Left renal pelvis (tissue), 4 donors: ENCODE measurements around the gene CA10. TPM values are rescaled to one million over a fixed set of nuclear protein-coding genes. Genes with fewer than 3 reads are reported as not detected.

Experiments
- DNase-seq, 4 donors: peaks; one replicate each; pipeline ENCODE4 v3.0.0-alpha.2; 2013; ENCODE audit warnings: low read depth in 4 of 4, low spot score in 3 of 4
- polyA plus RNA-seq, 4 donors: library from polyadenylated mRNA; unstranded; fragments of 120-200 nt; gene quantifications; one replicate each; pipeline ENCODE4 v1.2.1, GENCODE V29; 2013; ENCODE audit not compliant: insufficient read length in 4 of 4

The CA10 gene
- polyA plus RNA-seq, 4 donors: 6.7 to 16.1 (median 10.7) TPM

DNA sequence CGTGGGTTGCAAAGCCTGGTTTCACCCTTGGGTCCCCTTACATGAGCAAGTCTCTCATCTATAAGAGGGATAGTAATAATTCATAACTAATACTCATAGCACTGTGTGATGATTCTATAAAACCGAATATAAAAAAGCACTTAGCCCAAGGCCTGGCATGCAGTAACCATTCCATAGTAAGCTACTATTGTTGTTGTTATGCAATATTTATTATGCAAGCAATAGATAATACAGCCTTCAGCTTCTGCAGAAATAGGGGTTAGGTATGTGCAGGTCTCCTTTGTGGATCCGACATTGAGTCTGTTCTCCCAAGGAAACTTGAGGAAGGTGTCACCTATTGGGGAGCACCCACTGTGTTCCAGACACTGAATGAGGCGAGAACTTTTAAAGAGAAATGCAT, 497.1 kb downstream of the CA10 start:
- DNase-seq: no peak

DNA sequence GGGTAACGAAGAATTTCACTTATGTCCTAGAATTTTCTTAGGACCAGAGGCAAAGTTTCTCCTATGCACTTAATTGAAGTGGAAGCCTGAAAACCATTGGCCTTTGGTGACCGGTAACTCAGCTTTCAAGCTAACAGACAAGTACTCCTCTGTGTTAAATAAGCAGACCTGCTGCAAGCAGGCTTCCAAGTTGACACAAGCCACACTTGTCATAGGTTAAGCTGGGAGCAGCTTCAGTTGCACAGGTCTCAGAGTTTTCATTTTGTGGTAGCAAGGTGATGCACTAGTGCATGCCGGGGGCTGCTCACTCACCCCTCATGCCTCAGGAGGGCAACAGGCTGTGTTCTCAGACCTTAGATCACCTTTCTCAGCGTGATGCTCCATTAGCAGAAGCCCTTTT, 498.2 kb downstream of the CA10 start:
- no peak for DNase-seq

DNA sequence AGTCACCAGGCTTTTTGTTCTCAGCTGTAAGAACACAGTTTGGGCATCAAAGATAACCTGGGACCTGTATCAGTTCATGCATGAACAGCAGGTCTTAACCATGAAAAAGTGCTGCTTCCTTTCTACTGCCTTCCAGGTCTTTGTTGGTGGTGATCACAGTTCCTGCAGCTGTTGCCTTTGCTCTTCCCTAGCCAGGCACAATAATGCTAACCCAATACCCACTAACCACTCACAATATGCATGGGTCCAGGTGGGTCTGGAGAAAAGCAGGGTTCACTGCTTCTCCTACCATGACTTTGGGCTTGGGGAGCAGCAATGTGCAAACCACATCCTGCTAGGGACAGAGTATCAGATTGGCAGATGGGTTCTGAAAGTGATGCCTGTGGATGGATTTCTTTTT, 501.3 kb downstream of the CA10 start:
- DNase-seq: no peak

DNA sequence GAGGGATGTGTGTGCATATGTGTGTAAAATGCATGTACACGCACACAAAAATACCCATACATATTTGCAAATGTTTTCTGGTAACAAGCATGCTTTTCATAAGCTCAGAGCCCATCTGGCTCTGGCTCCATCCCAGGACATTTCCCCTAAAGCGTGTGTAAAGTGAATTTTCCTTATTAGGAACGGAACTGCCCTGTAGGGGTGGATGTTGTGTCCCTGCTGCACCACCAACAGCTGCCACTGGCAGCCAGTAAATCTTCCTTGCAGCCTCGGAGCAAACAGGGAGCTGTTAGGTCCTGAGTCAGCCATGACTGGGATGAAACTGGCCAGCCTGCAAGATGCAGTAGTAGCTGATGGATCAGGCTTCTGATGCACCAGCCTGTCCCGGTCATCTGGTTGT, 504.6 kb downstream of the CA10 start:
- peak in 1 of 4 donors; percentile 6 for DNase-seq

DNA sequence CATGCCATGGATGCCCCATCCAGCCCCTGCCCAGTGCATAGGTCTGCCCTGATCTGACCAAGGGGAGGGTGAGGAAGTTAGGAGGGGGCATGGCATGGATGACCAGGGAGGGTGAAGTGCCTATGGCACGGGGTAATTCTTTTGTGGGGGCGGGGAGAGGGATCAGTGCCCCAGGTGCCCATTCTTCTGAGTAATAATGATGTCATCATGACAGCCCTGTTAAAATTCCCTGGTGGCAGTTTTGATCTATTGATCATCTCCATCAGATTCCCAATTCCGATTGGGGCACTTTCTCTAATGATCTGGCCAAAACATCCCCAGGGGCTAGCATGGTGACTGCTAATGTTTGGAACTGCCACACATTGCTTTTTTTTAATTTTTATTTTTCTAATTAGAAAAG, 506.0 kb downstream of the CA10 start:
- no peak for DNase-seq

DNA sequence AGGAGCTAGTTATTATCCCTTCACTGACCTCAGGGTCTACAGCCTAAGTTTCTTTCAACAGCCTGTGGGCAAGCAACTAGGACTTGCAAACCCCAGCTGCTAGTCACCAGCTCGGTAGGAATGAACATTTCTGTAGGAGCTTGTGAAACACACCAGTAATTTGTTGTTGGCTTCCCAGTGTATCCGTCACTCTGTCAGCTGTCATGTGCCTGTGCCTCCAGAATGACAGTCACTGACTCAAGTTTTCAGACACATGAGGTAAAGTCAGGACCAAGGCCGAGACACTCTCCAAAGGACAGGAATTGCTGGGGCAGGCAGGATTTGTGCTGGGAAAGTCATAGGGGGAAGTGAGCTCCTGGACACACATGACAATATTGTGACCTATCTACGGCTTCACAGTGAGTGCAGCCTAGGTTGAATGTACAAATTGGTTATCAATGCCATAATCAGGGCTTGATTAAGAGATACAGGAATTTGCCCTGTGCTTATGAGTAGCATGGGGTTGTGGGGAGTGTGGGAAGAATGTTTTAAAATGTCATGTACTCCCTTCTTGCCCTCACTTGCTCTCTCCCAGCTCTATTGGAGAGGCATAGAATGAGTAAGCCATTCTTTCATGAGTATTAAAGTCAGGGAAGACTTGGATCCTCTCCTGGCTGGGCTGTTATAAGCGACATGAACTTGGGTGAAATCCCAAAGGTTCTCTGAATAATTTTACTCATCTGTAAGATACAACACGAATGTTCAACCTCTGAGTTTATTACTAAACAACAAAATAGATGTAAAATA, 506.8 kb downstream of the CA10 start:
- no peak for DNase-seq

DNA sequence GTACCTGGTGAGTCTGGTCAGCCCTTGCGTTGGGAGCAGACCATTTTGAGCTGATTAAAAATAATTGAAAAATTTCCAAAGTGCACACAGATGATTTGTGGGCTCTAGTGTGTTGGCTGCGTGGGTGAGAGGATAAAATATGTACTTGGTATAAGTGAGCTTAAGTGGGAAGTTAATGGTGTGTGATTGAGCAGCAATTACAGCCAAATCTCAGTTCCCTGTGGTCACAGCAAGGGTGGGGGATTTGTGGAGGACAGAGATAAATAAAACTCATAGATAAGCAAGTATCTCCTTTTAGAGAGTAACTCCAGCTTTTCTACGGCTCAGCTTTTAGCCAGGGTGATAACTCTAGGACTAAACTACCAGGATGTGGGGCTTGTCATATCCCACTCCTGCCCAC, 507.7 kb downstream of the CA10 start:
- no peak for DNase-seq

DNA sequence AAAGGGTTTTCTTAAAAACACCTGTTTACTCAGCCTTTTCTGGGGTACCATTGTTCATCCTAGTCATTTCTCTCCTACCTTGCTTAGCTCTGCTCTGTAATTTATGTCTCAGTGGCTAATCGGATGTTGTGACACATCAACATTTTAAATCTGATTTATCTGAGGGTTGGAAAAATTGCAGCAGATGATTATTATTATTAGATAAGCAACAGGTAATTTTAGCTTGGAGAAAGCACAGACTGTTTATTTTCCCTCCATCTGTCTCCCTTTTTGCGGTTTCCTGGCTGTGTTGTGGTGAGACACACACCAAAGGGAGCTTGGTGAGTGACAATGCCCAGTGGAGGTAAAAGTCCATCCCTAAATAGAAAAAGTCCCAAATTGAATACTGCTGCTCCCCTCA, 508.3 kb downstream of the CA10 start:
- no peak for DNase-seq

DNA sequence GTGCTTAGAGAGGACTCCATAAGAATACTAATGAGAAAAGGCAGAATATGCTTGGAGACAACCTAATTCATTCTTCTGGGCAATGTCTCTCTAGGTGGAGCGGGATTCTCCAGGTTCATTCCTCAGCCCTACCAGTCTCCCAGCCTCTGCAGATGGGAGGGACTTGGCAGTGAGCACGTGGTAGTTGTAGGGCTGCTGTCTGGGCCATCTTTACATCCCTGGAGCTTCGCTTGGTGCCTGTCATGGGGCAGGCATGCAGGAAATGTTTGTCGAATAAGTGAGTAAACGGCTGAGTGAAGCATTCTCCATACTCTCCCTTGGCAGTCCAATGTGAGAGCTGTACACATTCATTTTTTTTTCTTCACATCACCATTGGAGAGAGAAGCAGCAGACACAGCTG, 510.7 kb downstream of the CA10 start:
- DNase-seq: no peak

DNA sequence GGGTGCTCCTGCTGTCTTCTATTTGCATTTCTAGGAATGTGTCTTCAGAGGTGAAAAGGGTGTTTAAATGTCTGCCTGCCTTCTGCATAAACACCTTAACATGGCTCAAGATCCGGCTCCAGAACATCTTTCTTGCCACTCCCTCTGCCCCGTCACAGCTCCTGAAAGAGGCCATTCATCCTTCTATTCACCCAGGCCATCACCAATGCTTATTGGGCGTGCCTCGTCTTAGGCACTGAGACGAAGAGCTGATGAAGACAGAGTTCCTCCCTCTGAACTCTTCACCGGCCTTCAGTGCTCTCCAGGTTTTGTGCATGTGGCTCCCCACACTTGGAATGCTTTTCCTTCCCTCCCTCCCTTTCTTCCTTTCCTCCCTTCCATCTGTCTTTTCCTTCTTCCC, 511.4 kb downstream of the CA10 start:
- DNase-seq: no peak

DNA sequence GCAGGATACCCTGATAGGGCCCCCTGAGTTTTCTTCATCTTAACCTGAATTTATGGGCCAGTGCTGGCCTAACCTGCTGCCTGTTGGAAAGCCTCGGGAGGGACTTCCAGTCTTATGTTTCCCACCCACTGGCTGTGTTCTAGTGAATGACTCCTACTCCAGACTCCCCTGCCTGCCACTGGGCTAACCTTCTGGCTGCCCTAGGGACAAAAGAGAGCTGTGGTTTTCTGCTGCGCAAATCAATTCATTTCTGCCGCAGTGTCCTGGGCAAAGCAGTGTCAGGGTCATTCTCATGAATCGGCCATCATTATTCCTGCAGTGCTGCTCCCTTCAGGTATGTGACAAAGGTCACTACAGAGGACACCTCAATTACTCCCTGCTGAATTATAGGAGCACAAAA, 512.0 kb downstream of the CA10 start:
- no peak for DNase-seq

DNA sequence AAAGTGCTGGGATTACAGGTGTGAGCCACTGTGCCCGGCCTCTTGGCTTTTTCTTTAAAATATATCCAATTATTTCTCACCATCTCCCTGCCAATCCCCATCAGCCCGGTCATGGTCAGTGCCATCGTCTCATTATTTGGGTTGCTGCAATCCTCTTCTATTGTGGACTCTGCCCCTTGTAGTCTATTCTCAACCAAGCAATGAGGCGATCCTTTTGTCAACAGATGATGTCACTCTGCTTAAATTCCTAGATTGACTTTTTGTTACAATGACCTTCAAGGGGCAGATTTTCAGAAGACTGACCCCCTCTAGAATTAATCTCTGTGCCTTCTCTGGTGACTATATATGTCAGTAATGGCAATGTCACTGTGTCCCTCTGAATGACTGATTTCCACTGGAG, 513.5 kb downstream of the CA10 start:
- no peak for DNase-seq

DNA sequence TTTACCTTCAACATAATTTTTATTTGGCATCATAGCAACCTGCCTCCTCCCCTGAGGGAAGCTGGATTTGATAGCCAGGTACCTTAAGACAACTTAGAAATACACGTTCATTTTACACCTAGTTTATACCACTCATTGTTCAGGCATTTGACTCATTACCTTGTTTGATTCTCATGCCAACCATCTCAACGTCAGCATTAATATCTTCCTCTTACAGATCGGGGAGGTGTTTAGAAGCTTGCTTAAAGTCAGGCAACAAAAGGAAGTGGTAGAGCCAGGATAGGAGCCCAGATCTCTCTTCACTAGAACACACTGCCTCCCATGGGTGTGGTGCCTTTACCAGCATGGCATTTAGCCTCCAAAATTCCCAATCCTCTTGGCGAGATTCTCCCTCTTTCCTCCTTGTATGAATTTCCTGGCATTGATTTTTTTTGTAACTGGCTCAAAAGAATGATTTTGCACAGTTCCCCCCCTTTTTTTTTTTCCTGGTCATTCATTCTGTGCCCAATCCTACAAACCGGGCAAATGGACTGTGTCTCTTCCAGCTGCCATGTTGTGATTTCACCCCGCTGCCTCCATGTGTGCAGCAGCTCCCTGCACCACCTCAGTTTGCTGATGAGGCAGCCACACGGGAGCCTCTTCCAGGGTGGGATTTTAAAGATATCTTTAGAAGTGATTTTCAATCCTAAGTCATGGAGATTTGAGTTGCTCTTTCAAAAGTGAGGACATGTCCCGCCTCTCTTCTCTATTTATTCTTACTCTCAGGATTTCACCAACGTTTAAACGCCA, 514.6 kb downstream of the CA10 start:
- no peak for DNase-seq

DNA sequence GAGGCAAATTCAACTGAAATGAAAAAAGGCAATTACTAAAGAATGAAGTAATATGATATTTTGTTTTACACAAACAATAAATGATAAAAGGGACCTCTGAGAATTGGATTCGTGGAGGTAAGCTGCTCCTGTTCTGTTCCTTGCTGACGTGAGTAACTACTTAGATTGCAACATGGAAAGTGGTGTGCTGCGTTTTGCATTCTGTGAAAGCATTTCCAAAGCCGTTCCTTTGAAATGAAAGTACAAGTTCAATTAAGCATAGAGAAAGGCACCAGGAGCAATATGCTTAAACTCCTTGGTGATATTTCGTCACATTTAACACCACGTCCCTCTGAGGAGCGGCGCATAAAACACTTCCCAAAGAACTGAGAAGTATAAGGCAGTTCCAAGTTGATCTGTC, 516.5 kb downstream of the CA10 start:
- no peak for DNase-seq

DNA sequence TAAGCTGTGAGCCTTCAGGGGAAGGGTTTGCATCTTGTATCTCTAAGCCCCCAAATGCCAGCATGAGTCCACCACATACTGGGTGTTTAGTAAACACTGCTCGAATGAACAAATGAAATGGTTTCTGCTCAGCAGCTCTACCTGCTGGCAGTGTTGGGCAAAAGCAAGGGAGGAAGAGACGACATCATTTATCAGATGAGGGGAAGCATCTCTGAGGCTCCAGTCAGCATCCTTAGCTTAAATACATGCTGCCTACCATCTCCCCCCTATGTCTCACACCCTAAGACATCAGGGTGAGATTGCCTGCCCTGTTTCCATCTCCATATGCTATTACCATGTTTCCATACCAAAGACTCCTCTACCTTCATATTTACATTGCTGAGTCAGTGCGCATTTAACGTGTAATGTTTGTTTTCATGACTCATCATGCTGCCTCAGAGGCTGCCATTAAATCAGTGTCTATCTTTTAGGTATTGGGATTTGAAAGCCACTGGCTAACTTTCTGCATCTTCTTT, 518.3 kb downstream of the CA10 start:
- DNase-seq: no peak

DNA sequence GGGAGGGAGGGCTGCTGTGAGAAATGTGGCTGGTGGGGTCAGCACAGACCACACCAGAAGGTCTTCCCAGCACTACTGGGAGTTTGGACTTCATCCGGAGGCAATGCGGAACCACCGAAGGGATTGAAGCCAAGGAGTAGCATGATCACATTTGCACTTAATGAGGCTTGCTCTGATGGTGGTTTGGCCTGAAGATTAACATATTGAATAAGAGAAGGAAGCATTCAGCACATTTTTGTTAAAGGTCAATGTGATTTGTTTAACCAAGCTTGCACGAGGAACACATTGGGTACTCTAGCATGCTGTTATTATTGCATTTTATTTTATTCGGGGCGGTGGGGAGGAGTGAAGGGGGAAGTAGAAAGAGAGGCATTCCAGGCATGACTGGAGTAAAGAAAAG, 519.5 kb downstream of the CA10 start:
- DNase-seq: no peak

DNA sequence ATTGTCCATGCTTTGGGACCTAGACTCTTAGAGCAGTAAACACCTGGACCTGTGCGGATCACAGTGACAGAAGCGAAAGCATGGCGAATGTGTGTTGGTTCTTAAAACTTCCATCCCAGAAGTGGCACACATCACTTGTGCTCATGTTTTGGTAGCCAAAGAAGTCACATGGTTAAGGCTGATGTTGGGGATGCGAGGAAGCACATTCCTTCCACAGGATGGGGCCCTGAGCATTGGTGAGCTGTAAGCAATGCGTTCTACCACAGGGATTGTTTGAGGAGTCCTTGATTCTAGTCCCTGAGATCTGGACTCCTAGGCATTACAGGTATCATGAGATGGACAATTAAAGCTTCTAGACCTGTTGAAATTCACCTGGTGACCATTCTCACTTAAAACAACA, 522.2 kb downstream of the CA10 start:
- no peak for DNase-seq

DNA sequence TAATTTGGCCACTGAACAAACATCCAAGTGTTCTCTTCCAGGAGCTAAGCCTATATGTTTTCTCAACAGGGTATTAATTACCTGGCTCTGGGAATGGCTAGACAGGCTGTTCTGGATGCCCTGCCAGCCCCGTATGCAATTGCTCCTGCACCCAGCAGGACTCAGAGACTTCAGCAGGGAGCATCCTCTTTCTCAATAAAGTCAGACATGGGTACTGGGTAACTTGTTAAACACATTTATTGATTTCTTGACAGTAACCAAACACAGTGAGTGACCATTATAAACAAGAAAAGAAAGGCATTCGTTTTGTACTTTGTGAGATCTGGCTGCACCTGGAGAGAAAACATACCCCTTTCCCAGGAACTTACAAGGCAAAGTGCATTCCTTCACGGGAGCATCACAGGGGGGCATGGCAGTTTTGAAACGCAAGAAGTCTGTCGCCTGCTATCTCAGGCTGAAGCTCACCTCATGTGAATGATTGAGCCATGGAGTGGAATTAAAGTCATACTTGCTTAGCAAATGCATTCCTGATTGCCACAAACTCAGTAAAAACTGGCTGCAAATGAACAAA, 528.3 kb downstream of the CA10 start:
- DNase-seq: no peak

DNA sequence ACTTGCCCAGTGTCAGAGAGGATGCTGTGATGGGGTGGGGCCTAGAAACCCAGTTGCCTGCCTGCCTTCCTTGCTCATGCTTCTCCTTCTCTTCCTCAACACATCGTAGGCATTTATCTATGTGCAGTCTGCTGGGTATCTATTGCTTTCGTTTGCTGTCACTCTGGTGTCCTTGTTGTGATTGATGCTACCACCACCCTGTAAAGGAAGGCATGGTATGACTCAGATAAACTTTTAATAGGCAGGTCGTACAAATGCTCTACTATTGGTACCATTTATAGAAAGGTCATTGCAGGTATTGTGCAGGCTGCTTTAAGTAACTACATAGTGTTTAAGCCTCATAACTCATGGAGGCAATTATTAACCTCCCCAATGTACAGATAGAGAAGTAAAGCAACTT, 529.3 kb downstream of the CA10 start:
- DNase-seq: no peak

DNA sequence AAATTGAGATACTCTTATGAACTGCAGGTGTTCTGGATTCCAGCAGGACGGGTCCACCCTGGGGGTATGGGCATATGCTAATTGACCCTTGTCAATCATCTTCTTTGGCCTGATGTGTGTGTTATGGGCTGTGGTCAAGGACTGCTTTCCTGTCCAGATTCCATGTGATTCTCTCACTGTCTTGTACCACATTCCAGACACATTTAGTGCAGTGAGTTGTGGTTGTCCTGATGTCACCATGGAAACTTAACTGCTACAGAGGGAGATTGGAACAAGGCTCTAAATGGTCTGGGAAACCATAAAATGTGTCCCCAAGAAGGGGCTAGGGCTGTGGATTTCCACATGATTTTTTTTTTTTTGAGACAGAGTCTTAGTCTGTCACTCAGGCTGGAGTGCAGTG, 530.7 kb downstream of the CA10 start:
- no peak for DNase-seq

DNA sequence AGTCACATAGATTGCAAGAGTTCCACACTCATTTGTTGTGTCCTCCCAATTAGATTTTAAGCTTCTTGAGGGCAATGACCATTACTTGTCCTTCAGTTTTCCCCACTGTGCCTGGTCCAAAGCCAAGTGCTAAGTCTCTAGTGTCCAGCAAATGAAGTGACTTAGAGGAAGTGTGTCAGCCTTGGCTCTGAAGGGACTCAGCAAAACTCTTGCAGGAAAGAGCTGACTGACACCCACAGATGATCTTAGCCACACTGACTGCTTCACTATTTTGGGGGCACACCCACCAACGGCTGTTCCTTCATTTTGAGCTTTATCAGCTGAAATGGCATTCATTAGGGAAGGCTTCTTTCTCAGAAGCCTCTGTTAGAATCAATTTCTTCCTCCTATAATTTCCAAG, 540.0 kb downstream of the CA10 start:
- DNase-seq: no peak

DNA sequence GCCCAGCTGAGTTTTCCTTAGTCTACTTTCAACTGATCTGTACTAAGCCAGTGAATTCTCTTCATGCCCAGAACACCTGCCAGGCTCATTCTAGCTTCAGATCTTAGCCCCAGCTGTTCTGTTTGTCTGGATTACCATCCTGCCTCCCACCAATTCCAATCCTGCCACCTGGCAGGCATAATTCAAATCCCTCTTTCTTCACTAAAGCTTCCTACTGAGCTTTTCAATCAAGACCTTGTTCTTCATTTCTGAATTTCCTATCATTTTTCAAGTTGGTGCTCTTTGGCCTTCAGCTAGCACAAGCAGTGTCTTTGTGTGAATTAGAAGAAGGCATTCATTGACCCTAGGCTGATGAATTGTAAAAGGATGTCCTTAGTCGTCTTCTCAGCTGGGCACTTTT, 540.5 kb downstream of the CA10 start:
- DNase-seq: no peak
